ENCODE measurements around the gene EFNA3.
A peak's percentile ranks its signal among the peaks of the same experiment; 100 is the strongest.

The EFNA3 gene

DNA sequence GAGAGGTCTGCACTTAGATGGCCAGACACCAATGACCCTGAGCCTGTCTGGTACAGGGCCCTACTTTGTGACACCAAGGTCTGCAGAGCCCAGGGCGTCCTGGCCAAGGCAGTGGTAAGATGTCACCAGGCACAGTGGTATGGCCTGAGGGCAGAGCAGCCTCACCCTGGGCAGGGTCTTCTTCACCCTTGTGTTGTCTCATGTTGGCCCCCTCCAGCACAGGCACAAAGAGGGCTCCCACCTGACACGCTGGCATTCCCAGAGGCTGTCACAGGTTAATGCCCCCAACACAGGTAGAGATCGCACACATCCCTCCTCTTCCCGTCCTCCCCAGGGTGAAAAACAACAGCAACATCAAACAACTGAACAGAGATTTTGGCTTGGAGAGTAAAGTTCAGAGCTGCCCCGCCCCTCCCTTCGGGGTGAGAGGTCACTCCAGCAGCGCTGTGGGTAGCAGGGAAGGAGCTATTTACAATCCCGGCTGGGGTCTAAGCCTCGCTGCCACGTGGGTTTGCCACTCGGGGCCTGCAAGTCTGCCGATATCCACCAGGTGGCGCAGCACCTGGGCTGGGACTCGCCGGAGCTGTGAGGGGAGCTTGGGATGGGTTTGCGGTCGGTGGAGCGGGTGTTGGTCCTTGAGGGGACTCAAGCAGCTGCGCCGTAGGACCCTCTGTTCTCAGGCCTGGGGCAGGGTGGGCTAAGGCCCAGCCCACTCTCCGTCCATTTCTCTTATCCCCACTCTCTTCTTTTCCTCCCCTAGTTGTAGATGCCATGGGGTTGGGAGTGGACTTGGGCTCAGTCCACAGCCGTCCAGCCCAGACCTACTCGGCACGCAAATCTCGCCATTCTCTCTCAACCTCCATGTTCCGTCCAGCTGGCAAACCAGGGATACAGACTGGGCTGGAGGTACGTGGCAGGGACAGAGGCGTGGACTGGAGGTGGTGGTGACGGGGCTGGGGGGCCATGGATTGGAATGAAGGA, 12.7 kb downstream of the EFNA3 start (continued):
- TF ChIP-seq EGR2 (tag by site-specific recombination; IDR thresholded peaks at IDR 0.05; ENCODE audit: low read depth) (no peak), ZNF138 (tag by site-specific recombination; IDR thresholded peaks at IDR 0.05; ENCODE audit: borderline replicate concordance) (no peak), KLF10 (tag by site-specific recombination; IDR thresholded peaks at IDR 0.05) (no peak), ZEB2 (tag by site-specific recombination; IDR thresholded peaks at IDR 0.05) (peak; percentile 39; the same call in 1 of the 2 replicates), KLF8 (tag by site-specific recombination; IDR thresholded peaks at IDR 0.05) (no peak; the same call in 1 of the 2 replicates), ZNF473 (tag by site-specific recombination; IDR thresholded peaks at IDR 0.05) (no peak), GFI1B (tag by site-specific recombination; IDR thresholded peaks at IDR 0.05) (no peak), HOXD13 (CRISPR knock-in tag; IDR thresholded peaks at IDR 0.05; ENCODE audit: borderline replicate concordance) (no peak), KLF16 (tag by site-specific recombination; IDR thresholded peaks at IDR 0.05) (0 out of 2 replicates have a peak, but pooled peaks have one; percentile 17), SP7 (tag by site-specific recombination; IDR thresholded peaks at IDR 0.05) (peak; percentile 47), WT1 (tag by site-specific recombination; IDR thresholded peaks at IDR 0.05) (no peak)
- TF ChIP-seq, protein P1, sequence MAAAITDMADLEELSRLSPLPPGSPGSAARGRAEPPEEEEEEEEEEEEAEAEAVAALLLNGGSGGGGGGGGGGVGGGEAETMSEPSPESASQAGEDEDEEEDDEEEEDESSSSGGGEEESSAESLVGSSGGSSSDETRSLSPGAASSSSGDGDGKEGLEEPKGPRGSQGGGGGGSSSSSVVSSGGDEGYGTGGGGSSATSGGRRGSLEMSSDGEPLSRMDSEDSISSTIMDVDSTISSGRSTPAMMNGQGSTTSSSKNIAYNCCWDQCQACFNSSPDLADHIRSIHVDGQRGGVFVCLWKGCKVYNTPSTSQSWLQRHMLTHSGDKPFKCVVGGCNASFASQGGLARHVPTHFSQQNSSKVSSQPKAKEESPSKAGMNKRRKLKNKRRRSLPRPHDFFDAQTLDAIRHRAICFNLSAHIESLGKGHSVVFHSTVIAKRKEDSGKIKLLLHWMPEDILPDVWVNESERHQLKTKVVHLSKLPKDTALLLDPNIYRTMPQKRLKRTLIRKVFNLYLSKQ (tag by site-specific recombination; IDR thresholded peaks at IDR 0.05; ENCODE audit: borderline replicate concordance), result no peak
- TF ChIP-seq, protein P2, sequence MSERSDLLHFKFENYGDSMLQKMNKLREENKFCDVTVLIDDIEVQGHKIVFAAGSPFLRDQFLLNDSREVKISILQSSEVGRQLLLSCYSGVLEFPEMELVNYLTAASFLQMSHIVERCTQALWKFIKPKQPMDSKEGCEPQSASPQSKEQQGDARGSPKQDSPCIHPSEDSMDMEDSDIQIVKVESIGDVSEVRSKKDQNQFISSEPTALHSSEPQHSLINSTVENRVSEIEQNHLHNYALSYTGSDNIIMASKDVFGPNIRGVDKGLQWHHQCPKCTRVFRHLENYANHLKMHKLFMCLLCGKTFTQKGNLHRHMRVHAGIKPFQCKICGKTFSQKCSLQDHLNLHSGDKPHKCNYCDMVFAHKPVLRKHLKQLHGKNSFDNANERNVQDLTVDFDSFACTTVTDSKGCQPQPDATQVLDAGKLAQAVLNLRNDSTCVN (tag by site-specific recombination; optimal IDR thresholded peaks at IDR 0.05), result no peak
- TF ChIP-seq, protein P3, sequence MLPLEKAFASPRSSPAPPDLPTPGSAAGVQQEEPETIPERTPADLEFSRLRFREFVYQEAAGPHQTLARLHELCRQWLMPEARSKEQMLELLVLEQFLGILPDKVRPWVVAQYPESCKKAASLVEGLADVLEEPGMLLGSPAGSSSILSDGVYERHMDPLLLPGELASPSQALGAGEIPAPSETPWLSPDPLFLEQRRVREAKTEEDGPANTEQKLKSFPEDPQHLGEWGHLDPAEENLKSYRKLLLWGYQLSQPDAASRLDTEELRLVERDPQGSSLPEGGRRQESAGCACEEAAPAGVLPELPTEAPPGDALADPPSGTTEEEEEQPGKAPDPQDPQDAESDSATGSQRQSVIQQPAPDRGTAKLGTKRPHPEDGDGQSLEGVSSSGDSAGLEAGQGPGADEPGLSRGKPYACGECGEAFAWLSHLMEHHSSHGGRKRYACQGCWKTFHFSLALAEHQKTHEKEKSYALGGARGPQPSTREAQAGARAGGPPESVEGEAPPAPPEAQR (tag by site-specific recombination; IDR thresholded peaks at IDR 0.05), result no peak
- TF ChIP-seq, protein P4, sequence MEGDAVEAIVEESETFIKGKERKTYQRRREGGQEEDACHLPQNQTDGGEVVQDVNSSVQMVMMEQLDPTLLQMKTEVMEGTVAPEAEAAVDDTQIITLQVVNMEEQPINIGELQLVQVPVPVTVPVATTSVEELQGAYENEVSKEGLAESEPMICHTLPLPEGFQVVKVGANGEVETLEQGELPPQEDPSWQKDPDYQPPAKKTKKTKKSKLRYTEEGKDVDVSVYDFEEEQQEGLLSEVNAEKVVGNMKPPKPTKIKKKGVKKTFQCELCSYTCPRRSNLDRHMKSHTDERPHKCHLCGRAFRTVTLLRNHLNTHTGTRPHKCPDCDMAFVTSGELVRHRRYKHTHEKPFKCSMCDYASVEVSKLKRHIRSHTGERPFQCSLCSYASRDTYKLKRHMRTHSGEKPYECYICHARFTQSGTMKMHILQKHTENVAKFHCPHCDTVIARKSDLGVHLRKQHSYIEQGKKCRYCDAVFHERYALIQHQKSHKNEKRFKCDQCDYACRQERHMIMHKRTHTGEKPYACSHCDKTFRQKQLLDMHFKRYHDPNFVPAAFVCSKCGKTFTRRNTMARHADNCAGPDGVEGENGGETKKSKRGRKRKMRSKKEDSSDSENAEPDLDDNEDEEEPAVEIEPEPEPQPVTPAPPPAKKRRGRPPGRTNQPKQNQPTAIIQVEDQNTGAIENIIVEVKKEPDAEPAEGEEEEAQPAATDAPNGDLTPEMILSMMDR (tag by site-specific recombination; IDR thresholded peaks at IDR 0.05), result peak; percentile 92
- TF ChIP-seq, protein P5, sequence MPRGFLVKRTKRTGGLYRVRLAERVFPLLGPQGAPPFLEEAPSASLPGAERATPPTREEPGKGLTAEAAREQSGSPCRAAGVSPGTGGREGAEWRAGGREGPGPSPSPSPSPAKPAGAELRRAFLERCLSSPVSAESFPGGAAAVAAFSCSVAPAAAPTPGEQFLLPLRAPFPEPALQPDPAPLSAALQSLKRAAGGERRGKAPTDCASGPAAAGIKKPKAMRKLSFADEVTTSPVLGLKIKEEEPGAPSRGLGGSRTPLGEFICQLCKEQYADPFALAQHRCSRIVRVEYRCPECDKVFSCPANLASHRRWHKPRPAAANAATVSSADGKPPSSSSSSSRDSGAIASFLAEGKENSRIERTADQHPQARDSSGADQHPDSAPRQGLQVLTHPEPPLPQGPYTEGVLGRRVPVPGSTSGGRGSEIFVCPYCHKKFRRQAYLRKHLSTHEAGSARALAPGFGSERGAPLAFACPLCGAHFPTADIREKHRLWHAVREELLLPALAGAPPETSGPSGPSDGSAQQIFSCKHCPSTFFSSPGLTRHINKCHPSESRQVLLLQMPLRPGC (tag by site-specific recombination; IDR thresholded peaks at IDR 0.05), result no peak

DNA sequence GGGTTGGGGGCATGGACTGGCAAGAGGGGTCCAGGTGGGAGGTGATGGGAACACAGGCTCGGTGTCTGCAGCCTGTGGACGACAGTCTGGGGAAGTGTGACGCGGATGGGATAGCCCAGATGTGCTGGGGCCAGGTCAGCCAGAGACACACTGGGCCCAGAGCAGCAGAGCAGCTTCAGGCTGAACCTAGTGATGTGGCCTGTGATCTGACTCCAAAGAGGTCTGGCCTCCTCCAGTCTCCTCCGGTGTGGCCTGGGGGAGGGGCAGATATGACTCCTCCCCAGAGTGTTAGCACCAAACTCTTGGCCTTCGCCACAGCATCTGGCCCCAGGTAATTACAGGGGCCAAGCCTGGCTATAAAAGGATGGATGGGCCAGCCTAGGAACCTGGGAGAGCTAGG, 13.5 kb downstream of the EFNA3 start:
- POLR2A ChIA-PET, result interaction anchor here (0.9 to 2.0 kb wide), 6 partner anchors 34 to 81 kb away, joined by 3 to 17 read pairs (median 6); partner anchors contain the start of genes DPM3, EFNA1, KRTCAP2 and TRIM46
- Histone ChIP-seq H3K27ac (ENCODE audit: extremely low read depth, low read depth, low read length) (no peak overlapping the region), H3K4me1 (ENCODE audit: control insufficient read depth, insufficient read depth, low read length) (peaks cover 7% of the 10 kb centered on the region), H3K4me3 (ENCODE audit: low read depth, low read length) (no peak overlapping the region), H3K36me3 (ENCODE audit: control insufficient read depth in 2 of 2, insufficient read depth in 1 of 2, low read length in 2 of 2) (no peaks in the 10 kb centered on the region), H3K9me3 (ENCODE audit: control insufficient read depth, insufficient read depth, low read depth, low read length) (no peaks in the 10 kb centered on the region)
- CTCF ChIA-PET, result interaction anchor here (0.6 to 13.8 kb wide), 29 partner anchors 10 to 644 kb away, joined by 3 to 439 read pairs (median 6); partner anchors contain the start of genes EFNA1, EFNA3, KRTCAP2 and SLC50A1
- TF ChIP-seq, protein P6, sequence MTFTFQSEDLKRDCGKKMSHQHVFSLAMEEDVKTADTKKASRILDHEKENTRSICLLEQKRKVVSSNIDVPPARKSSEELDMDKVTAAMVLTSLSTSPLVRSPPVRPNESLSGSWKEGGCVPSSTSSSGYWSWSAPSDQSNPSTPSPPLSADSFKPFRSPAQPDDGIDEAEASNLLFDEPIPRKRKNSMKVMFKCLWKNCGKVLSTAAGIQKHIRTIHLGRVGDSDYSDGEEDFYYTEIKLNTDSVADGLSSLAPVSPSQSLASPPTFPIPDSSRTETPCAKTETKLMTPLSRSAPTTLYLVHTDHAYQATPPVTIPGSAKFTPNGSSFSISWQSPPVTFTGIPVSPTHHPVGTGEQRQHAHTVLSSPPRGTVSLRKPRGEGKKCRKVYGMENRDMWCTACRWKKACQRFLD (tag by site-specific recombination; IDR thresholded peaks at IDR 0.05), result no peak
- no peak for TF ChIP-seq FEZF1 (tag by site-specific recombination; IDR thresholded peaks at IDR 0.05)
- TF ChIP-seq, protein P7, sequence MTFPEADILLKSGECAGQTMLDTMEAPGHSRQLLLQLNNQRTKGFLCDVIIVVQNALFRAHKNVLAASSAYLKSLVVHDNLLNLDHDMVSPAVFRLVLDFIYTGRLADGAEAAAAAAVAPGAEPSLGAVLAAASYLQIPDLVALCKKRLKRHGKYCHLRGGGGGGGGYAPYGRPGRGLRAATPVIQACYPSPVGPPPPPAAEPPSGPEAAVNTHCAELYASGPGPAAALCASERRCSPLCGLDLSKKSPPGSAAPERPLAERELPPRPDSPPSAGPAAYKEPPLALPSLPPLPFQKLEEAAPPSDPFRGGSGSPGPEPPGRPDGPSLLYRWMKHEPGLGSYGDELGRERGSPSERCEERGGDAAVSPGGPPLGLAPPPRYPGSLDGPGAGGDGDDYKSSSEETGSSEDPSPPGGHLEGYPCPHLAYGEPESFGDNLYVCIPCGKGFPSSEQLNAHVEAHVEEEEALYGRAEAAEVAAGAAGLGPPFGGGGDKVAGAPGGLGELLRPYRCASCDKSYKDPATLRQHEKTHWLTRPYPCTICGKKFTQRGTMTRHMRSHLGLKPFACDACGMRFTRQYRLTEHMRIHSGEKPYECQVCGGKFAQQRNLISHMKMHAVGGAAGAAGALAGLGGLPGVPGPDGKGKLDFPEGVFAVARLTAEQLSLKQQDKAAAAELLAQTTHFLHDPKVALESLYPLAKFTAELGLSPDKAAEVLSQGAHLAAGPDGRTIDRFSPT (tag by site-specific recombination; IDR thresholded peaks at IDR 0.05), result 0 out of 2 replicates have a peak, but pooled peaks have one; percentile 12
- TF ChIP-seq, protein P2 (tag by site-specific recombination; optimal IDR thresholded peaks at IDR 0.05), result peak; percentile 11

Data from HEK293 (cell line).